Measurements from ENCODE around the gene PIGP.
"Not testable (repeated sequence)": the region's sequence is repeated elsewhere in the genome, so short reads cannot be mapped to it uniquely, and the experiment has no call there.

The PIGP gene

DNA sequence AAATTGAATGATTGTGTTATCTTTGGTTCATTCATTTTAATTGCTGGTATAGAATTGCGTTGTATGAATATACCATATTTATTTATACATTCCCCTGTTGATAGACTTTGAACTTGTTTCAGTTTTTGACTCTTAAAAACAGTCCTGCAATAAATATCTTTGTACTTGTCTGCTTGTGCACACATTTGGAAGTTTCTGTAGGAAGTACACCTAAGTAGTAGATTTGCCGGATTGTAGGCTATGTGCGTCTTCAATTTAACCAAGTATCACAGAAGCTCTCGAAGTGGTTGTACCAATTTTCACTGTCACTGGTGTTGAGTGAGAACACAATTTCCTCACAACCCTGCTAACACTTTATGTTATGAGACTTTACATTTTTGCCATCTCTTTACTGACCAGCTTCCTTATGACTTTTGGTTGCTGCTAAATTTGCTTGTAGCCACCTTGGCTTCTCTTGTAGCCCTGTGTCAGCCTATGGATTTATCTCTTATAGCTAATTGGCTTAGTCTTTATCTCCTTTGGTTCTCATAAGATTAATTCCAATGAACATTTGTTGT is 2.4 kb upstream of the PIGP start:
- DNase-seq = no peak

DNA sequence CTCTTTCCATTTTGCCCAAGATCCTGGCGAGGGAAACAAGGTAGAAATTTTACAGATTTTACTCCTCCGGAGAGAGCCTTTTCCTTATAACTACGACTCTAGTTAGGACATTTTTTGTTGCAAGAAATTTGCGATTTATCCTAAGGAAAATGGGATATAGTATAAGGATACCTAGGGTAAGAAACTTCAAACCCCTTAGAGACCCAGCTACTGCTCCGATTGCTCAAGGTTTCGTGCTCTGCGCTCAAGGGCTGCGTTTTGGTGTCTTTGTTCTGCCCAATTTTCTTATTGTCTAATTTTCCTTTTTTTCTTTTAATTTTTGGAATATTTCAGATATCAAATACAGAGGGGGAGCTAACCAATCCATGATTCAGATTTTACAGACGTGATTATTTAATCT is 1.7 kb upstream of the PIGP start:
- DNase-seq = no peak

DNA sequence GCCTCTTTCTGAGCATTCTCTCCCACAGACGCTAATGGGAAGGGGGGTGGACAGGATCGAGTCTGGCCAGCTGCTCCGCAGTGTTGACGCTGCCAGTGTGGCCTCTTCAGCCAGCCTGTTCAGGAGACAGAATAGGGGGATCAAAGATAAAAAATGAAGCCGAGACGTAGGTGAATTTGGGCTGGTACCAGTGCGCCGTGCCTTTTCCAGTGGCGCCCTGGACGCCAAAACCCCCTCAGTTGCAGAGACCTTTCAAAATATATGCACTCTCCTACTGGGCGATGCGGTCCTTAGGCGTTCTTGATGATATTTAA is 1.3 kb upstream of the PIGP start:
- no peak for DNase-seq

DNA sequence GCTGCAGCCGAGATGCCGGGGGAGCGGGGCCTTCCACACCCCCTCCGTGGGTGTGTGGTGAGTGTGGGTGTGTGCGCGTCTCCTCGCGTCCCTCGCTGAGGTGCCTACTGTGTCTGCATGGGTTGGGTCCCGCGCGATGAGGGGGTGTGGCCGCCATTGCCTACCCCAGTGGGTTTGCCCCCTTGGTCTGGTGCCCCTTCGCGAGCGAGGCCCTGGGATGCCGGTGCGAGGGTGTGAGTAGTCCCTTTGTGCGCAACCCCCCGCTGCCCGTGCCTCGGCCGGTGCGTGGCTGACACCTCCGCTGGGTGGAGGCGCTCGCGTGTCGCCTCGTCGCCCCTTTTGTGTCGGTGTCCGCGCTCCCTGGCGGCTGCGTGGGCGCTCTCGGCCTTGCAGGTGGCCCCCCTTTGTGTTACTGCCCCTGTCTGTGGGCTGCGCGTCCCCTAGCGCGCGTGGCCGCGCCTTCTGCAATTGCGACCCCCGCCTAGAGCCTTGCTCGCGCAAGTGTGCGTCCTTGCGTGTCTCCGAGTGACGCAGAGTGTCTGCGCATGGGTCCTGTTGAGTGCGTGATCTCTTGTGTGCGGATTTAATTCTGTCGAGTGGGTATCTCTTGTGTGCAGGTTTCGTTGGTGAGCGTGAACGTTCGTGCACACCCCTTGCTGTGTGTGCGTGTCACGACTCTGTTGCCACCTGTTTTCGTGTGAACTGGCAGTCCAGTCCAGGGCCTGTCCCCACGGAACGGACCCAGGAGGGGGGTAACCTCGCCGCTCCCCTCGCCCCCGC is 736 bp upstream of the PIGP start:
- peak; percentile 55 for DNase-seq

DNA sequence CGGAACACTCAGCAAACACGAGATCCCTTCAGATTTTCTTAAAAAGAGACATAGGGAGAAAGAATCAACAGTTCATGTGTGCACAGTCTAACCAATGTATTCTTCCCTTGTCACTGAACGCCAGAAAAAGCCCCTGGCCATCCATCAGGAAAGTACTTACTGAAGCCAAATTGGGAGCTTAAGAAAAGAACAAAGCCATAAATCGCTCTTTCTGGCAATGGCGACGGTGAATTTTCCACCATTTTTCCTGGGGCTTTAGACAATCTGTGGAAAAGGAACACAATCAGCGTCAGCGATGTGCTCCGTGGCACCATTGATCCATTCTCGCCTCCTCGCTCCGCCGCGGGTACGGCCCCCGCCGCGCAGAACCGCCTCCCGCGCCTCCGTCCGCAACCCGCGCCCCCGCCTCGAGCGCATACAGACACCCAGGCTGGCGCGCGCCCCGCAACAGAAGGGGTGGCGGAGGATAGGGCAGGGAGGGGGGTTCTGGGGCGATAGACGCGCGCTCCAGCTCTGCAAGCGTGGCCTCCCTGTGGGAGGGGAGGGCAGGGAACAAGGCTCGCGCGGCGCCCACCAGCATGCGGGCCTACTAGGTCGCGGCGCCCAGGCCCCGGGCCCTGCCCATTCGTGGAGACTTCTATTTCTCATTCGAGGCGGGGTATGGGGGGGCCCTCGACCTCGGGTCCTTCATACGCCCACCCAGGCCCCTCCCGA is 440 bp downstream of the PIGP start:
- peak; percentile 62 for DNase-seq

DNA sequence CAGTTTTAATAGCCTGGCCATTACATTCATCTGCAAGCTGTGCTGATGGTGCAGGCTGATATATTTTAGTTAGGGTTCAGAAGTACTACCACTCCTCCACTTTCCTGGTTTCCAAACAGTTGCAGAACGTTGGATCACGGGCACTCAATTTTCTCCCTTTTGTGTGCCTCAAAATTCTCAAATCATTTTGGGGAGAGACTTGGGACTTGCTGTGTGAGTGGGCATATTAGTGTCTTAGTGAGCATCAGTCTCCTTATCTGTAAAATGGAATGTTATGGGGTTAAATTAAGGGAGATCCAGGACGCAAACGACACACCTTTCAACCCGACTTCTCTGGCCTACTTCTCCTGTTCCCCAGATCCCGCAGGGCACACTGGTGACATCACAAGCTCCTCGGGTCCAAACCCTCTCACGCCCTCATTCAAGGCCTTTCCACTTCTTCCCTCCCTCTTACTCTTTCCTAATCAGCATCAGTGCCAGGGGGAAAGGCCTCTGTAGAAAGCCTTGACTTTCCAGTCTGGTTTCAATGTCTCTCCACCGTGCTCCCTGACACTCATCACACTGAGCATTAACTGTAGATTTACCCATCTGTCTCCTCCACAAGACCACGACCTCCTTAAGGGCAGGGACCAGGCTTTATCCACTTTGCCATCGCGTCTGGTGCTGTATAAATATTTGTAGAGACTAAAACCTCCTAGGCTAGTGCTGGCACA is 1.2 kb downstream of the PIGP start:
- peak; percentile 10 for DNase-seq

DNA sequence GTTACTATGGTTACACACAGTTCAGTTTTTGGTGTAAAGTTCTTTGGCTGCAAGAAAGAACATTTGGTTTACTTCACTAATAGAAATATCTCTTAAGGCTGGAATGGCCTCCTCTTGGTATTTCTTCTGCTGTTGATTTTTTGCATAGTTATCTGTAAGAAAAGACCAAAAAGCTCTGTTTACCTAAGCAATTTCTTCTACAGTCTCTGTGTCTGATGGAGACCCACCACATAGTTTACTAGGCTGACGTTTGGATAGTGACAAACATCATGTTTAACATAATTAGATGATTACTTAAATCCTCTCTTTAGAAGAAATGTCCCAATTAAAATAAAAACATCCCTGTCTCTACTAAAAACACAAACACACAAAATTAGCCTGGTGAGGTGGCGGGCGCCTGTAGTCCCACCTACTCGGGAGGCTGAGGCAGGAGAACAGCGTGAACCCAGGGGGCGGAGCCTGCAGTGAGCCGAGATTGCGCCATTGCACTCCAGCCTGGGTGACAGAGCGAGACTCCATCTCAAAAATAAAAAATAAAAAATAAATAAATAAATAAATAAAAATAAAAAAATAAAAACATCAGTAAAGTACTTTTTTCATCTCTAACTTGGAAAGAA is 7.2 kb downstream of the PIGP start:
- no peak for DNase-seq

DNA sequence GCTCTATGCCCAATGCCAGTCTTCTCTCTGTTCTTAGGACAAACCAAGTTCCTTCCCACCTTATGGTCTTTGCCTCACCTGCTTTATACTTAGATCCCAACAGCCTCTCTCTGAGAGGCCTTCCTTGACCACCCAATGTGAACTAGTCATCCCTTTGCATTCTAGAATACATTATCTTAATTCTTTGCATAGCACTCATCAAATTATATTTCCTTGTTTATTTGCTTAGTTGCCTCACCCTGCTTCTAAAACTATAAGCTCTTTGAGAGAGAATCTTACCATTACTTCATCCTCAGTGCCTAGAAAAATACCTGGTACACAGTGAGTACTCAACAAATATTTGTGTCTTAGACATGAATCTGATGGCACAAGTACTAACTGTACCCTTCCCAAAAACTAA is 8.0 kb downstream of the PIGP start:
- no peak for DNase-seq

DNA sequence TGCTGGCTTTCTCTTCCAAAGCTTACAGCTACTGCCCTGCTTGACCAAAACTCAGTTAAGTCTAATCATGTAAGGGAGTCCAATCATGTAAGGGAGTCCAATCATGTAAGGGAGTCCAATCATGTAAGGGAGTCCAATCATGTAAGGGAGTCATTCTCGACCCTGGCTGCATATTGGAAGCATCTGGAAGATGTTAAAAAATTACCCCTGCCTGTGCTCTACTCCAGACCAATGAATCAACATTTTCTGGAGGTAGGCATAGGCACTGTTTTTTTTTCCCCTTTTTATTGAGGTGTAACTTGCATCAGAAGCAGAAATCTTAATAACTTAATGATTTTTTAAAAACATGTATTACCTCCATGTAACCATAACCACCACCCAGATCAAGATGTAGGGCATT is 9.4 kb downstream of the PIGP start:
- DNase-seq = no peak

DNA sequence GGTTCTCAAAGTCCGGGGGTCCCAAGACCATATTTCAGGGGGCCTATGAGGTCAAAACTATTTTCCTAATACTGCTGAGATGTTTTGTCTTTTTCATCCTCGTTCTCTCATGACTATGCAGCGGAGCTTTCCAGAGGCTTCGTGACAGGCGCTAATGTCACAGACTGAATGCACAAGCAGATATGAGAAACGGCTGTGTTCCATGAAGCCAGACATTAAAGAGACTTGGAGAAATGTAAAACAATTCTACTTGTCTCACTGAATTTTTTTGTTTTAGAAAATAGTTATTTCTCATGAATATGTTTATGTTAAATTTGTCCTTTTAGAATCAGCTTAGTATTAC is 10.3 kb downstream of the PIGP start:
- no peak for DNase-seq

DNA sequence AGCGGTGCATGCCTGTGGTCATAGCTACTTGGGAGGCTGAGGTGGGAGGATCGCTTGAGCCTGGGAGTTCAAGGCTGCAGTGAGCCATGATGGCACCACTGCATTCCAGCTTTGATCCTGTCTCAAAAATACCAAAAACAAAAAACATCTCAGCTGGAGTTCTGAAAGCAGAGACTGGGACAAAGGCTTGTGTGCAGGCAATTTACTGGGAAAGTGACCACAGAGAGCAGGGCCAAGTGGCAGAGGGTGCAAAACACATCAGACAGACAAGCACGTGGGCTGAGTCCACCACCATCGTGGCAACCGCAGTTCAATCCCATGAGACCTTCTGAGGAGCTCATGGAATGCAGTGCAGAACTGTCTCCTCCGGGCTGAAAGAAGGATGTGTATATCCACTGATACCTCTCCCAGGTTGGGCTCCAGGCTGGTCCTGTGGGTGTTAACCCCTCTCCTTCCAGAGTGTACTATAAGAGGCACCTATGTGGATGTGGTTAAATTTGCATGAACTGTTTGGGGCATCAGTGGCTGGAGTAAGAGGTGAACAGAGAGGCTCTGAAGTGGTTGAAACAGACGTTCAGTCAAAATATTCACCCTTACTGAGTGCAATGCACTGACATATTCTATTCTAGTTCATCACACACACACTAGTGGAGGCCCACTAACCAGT is 10.8 kb downstream of the PIGP start:
- DNase-seq = no peak

DNA sequence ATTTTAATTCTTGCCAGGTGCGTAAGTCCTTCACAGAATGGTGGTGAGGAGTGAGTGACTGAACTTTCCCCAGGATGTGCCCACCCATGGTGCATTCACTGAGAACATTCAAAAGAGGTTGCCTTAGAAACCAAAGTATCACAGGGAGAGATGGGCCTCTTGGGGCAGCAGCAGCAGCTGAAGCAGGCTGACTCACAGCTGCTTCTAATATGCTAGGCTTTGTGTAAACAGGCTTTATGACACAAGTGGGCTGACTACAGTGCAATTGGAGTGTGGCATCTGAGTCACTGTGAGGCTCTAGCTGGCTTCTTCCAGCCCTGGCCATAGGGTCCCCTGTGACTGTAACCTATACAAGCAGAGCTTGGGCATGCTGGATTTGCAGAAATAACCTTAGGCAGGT is 12.6 kb downstream of the PIGP start:
- DNase-seq = peak; percentile 21

DNA sequence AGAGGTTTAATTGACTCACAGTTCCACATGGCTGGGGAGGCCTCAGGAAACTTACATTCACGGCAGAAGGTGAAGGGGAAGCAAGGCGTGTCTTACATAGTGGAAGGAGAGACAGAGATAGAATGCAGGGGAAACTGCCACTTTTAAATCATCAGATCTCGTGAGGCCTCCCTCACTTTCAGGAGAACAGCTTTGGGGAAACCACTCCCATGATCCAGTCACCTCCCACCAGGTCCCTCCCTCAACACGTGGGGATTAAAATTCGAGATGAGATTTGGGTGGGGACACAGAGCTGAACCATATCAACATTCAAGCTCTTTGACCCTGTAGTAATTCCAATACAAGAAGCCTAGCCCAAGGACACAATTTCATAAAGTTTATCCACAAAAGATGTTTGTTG is 13.7 kb downstream of the PIGP start:
- no peak for DNase-seq

DNA sequence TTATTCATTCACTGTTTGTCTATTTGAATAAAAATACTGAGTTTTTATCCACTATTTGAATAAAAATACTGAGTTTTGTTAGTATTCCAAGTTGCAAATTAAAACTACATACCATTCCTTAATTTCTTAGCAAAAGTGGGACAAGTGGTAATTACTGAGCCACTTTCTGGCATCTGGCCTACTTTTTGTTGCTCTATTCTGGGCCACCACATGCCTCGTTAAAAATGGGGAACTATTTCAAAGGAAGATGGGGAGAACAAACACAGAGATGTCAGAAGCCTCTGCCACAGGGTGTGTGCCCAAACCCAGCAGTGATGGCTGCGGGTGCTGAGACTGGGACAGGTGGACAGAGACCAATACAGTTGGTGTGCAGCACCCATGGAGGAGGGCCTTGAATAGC is 14.6 kb downstream of the PIGP start:
- DNase-seq = no peak

DNA sequence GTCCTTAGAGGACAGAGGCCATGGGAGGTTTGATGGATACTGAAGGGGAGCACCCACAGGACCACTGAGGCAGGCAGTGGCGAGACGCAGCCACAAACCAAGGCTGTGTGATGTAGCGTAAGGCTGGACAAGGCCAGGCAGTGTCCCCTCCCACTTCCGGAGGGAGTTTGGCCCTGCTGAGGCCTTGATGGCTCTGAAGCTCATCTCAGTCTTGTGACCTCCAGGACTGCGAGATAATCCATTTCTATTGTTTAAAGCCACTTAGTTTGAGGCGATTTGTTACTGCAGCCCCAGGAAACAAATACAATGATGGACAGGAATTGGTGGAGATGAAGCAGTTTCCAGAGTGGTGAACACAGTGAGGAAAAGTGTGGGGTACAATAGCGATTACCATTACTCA is 15.3 kb downstream of the PIGP start:
- no peak for DNase-seq

DNA sequence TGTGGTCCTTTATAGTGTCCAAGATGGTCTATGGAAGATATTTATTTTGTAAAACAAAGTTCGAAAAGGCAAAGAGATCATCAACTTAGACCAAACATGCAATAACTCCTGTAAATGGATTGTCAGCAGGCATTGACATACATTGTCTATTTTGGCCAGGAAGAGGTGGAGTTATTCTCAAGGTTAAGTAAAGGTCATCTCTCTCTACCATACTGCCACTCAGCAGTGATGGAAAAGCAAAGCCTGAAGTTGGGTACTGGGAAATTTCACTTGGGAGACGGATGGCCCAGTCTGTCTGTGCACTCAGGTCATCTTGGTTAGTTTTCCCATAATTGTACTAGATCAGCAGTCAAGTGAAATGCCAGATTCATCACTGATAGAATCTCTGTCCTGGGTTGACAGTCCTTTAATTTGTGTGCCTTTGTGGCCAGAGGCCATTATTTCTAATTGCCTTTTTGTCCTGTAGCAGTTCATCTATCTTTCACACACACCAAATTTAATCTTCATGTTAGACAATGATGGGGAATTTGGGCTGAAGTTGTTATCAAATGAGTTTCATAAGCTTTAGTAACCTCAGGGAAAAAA is 17.5 kb downstream of the PIGP start:
- no peak for DNase-seq

DNA sequence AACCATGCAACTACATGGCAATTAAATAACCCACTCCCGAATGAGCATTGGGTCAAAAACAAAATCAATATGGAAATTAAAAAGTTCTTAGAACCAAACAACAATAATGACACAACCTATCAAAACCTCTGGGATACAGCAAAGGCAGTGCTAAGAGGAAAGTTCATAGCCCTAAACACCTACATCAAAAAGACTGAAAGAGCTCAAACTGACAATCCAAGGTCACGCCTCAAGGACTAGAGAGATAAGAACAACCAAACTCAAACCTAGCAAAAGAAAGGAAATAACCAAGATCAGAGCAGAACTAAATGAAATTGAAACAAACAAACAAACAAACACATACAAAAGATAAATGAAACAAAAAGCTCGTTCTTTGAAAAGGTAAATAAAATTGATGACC is 23.1 kb downstream of the PIGP start:
- not testable (repeated sequence) for DNase-seq

DNA sequence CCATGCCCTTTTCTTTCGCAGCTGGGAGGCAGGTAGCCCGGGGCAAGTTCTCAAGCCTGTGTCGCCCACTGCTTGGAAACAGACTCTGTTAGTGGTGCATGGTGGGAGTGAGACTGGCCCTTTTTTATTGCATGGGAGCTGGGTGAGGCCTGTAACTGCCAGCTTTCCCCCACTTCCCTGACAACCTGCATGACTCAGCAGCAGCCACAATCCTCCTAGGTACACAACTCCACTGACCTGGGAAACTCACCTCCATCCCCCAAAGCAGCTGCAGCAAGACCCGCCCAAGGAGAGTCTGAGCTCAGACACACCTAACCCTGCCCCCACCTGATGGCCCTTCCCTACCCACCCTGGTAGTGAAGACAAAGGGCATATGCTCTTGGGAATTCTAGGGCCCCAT is 25.8 kb downstream of the PIGP start:
- no peak for DNase-seq

DNA sequence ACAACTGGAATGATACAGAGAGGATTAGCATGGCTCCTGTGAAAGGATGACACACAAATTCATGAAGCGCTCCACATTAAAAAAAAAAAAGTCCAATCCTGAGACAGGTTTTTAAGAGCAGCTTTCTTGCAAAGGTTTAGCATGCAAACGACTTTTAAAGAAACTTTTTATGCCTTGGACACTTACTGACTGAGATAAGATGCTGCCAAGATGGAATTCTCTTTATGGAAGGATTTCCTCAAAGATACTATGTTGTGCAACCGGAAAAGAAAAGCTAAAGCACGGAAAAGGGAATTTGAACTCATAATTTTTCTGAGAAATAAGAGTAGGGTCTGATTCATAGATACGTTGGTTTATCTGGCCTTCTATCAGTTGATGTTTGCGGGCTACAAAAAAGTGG is 27.3 kb downstream of the PIGP start:
- no peak for DNase-seq

DNA sequence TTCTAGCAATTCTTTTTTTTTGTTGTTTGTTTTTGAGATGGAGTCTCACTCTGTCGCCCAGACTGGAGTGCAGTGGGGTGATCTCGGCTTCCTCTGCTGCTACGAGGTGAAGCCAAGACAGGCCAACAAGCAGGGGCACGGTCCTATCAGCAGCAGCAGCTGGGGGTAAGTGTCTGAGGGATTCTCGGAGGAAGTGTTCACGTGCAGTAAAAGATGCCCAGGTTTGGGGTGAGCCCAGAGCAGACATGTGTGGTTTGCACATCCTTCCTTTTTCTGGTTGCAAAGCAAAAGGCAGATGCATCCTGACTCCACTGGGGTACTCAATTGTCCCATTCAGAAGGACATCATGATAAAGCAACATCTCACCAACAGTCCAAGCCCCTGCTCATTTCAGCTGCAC is 27.7 kb downstream of the PIGP start:
- DNase-seq = peak; percentile 21

DNA sequence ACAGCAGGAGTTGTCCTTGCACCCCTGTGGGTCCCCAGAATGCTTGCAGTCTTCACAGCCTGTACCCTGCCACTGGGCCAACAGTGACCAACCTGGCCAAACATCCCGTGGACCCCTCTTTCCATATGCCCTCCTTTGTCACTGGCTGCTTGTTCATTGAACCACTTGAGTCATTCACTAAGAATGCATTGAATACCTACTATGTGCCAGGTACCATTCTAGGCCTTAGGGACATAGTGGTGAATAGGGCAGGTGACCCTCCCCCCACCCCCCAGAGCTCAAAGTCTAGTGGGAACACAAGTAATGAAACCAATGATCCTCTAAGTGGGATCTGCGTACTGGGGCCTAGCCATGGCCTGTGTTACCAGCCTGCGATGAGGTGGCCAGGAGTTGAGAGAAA is 28.2 kb downstream of the PIGP start:
- DNase-seq = no peak

DNA sequence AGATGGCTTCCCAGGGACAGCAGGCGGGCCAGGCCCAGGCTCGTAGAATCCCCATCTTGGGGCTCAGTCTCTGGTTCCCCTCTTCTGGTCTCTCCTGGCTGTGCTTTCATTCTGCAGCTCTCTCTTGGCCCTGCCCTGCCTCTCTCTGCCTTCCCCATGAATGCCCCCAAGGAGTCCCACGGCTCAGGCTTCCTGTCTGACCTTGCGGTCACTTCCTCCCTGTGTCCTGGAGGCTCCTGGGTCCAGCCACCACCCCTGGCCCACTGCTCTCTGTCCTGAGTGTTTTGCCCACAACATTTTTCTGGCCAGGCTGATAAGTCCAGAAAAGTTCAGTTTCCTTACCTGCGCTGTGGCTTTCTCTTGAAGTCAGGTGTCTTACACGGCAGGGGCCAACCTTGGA is 29.1 kb downstream of the PIGP start:
- no peak for DNase-seq

All from activated CD4-positive, alpha-beta T cell treated with anti-CD3 and anti-CD28 coated beads, Interleukin-10, Interleukin-2, amounts not matched to agents 100 ng/mL and 50 ng/mL, durations not matched to agents 16 hours and 8 hours (primary cell).